RWPE1 (cell line): ENCODE results near the gene PDE4D.

Source experiments
- CTCF ChIA-PET: fragments of 350-600 bp; sonication (Branson Sonifier 250); formaldehyde crosslinking; extraction: SDS; loops from one replicate; lab custom pipeline; 2021; lab: Yijun Ruan, JAX
- POLR2A ChIA-PET: fragments of 400-600 bp; formaldehyde crosslinking; extraction: SDS; loops from one replicate; lab custom pipeline; 2020; ENCODE audit warnings: antibody characterized with exemption; ENCODE audit not compliant: low non-redundant PET; lab: Yijun Ruan, JAX
- DNase-seq: peaks from one replicate; pipeline ENCODE4 v3.0.0; 2012; ENCODE audit warnings: low spot score
- H3K27ac ChIP-seq: fragments of 450-650 bp; 2 replicates; pipeline ENCODE4 v1.5.1; 2017
- TF ChIP-seq, protein P1 (sequence below): fragments of 450-650 bp; conservative IDR thresholded peaks from 2 replicates; pipeline ENCODE4 v1.5.1; 2017; ENCODE audit warnings: low read depth, mild to moderate bottlenecking

Gene PDE4D

DNA sequence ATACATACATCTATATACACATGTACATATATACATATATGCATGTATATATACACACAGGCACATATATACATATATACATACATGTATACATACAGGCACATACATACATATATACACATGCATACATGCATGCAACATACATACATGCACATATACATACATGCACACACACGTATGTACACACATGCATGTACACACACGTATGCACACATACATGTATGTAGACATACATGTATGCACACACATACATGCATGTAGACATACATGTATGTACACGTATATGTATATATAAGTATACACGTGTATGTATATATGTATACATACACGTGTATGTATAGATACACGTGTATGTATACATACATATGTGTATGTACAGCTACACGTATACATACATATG is 693.7 kb downstream of the PDE4D start:
- TF ChIP-seq, protein P1, sequence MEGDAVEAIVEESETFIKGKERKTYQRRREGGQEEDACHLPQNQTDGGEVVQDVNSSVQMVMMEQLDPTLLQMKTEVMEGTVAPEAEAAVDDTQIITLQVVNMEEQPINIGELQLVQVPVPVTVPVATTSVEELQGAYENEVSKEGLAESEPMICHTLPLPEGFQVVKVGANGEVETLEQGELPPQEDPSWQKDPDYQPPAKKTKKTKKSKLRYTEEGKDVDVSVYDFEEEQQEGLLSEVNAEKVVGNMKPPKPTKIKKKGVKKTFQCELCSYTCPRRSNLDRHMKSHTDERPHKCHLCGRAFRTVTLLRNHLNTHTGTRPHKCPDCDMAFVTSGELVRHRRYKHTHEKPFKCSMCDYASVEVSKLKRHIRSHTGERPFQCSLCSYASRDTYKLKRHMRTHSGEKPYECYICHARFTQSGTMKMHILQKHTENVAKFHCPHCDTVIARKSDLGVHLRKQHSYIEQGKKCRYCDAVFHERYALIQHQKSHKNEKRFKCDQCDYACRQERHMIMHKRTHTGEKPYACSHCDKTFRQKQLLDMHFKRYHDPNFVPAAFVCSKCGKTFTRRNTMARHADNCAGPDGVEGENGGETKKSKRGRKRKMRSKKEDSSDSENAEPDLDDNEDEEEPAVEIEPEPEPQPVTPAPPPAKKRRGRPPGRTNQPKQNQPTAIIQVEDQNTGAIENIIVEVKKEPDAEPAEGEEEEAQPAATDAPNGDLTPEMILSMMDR = no peak
- no peak for DNase-seq
- POLR2A ChIA-PET = no interaction called here
- CTCF ChIA-PET = no interaction called here
- H3K27ac ChIP-seq = no peak overlapping the region

GRCh38 chr5:59198832-59199231 is 694.7 kb downstream of the PDE4D start:
- ChIA-PET CTCF (no interaction called here), POLR2A (no interaction called here)
- TF ChIP-seq, protein P1 = no peak
- DNase-seq = no peak
- H3K27ac ChIP-seq = no peak overlapping the region

DNA sequence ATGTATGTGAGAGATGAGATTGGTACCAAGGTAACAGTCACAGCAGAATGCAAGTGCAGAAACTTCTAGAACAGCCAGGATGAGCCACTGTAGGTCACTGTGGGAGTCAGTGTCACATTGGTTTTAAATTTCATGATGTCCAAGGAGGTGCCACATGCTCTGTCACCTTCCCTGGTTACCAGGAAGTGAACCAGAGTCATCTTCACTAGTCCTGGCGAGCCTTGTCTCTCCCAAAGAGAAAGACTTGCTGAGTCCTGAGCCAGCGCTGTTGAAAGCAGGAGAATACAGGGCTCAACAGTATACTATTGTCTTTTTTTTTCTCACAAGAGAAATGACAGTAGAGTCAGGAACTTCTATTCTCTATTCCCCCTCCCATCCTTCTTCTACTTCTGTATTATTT is 695.2 kb downstream of the PDE4D start:
- ChIA-PET CTCF (interaction anchor here (0.7 to 1.6 kb wide), 2 partner anchors 10 to 12 kb away, joined by 3 to 7 read pairs; no protein-coding TSS in a partner anchor), POLR2A (no interaction called here)
- TF ChIP-seq, protein P1 = no peak
- no peak overlapping the region for H3K27ac ChIP-seq
- no peak for DNase-seq

- ChIA-PET CTCF (interaction anchor here (0.6 to 1.6 kb wide), 3 partner anchors 9 to 260 kb away, joined by 3 to 7 read pairs (median 3); no protein-coding TSS in a partner anchor), POLR2A (no interaction called here)
- TF ChIP-seq, protein P1 = no peak
- no peak overlapping the region for H3K27ac ChIP-seq
- no peak for DNase-seq
Observed at GRCh38 chr5:59197911-59198310, 695.6 kb downstream of the PDE4D start.

- POLR2A ChIA-PET = no interaction called here
- CTCF ChIA-PET = interaction anchor here (0.6 kb wide), 2 partner anchors 84 to 171 kb away, joined by 3 read pairs; no protein-coding TSS in a partner anchor
- DNase-seq = peak; percentile 99
- TF ChIP-seq, protein P1 = no peak
- H3K27ac ChIP-seq = peak overlapping the region; percentile 66
Observed at GRCh38 chr5:59193616-59194319, 699.8 kb downstream of the PDE4D start.

GRCh38 chr5:59190746-59191145 is 702.8 kb downstream of the PDE4D start:
- H3K27ac ChIP-seq = no peak overlapping the region
- ChIA-PET POLR2A (no interaction called here), CTCF (interaction anchor here (0.6 to 5.6 kb wide), 2 partner anchors 190 to 1589 kb away, joined by 3 to 78 read pairs; no protein-coding TSS in a partner anchor)
- DNase-seq = no peak
- TF ChIP-seq, protein P1 = no peak
